SK-N-SH (cell line): ENCODE data around the gene TAF1D. TPM values are rescaled to one million over a fixed set of nuclear protein-coding genes. Genes with fewer than 3 reads are reported as not detected.

ENCODE experiments used
- CTCF ChIA-PET: fragments of 300-600, 350-600 bp; formaldehyde crosslinking; extraction: SDS; loops from one replicate; lab custom pipeline; 2021; lab: Yijun Ruan, JAX
- POLR2A ChIA-PET: fragments of 350-600 bp; sonication (Branson Sonifier 250); formaldehyde crosslinking; extraction: SDS; loops from one replicate; lab custom pipeline; 2020; ENCODE audit warnings: antibody characterized with exemption, inconsistent platforms; lab: Yijun Ruan, JAX
- DNase-seq: peaks from one replicate; pipeline ENCODE4 v3.0.0; 2012
- H2AFZ ChIP-seq: fragments of 200-600 bp; sonication (generic); 2 replicates; pipeline ENCODE4 v1.8.1; 2016; ENCODE audit warnings: antibody characterized with exemption, mild to moderate bottlenecking, low read depth
- H3F3A ChIP-seq: fragments of 200-600 bp; sonication (generic); replicated peaks from 2 replicates; pipeline ENCODE3; 2016; ENCODE audit warnings: antibody characterized with exemption, mild to moderate bottlenecking; ENCODE audit not compliant: insufficient read depth
- H3K27ac ChIP-seq, 2 experiments: fragments of 200-500 bp in 1 of 2; fragments of 200-600 bp in 1 of 2; sonication (Bioruptor generic) in 1 of 2; sonication (generic), shearing (Covaris generic) in 1 of 2; 2 replicates each; pipeline versions ENCODE4 v1.5.1 to v1.6.1; 2014 to 2016; ENCODE audit warnings: low read depth in 2 of 2, inconsistent platforms in 1 of 2, low read length in 1 of 2, mild to moderate bottlenecking in 1 of 2, mixed read lengths in 1 of 2
- H3K27me3 ChIP-seq: fragments of 200-600 bp; sonication (generic), shearing (Covaris generic); 2 replicates; pipeline ENCODE4 v1.6.1; 2016; ENCODE audit warnings: mixed run types; ENCODE audit not compliant: insufficient read depth
- H3K36me3 ChIP-seq, 2 experiments: fragments of 200-500 bp in 1 of 2; fragments of 200-600 bp in 1 of 2; sonication (Bioruptor generic) in 1 of 2; sonication (generic) in 1 of 2; replicated peaks in 1 of 2; 2 replicates each; pipeline versions ENCODE3 to v1.5.1; 2014 to 2016; ENCODE audit warnings: low read length in 1 of 2, mild to moderate bottlenecking in 1 of 2; ENCODE audit not compliant: insufficient read depth in 2 of 2, control insufficient read depth in 1 of 2
- H3K4me1 ChIP-seq, 2 experiments: fragments of 200-500 bp in 1 of 2; fragments of 200-600 bp in 1 of 2; sonication (Bioruptor generic) in 1 of 2; sonication (generic), shearing (Covaris generic) in 1 of 2; 2 replicates each; pipeline versions ENCODE4 v1.5.1 to v1.6.1; 2014 to 2016; ENCODE audit warnings: low read depth in 1 of 2, low read length in 1 of 2, mixed run types in 1 of 2; ENCODE audit not compliant: insufficient read depth in 2 of 2, control insufficient read depth in 1 of 2
- H3K4me2 ChIP-seq: fragments of 200-600 bp; sonication (generic), shearing (Covaris generic); 2 replicates; pipeline ENCODE4 v1.6.1; 2017; ENCODE audit warnings: mixed run types
- H3K4me3 ChIP-seq, 2 experiments: fragments of 200-500 bp in 1 of 2; fragments of 200-600 bp in 1 of 2; sonication (Bioruptor generic) in 1 of 2; sonication (generic), shearing (Covaris generic) in 1 of 2; 2 replicates each; pipeline versions ENCODE4 v1.5.1 to v1.8.1; 2014 to 2016; ENCODE audit warnings: low read depth in 2 of 2, inconsistent platforms in 1 of 2, low read length in 1 of 2, mild to moderate bottlenecking in 1 of 2, mixed read lengths in 1 of 2, moderate library complexity in 1 of 2
- H3K79me2 ChIP-seq: fragments of 200-600 bp; sonication (generic); 2 replicates; pipeline ENCODE4 v1.8.1; 2017; ENCODE audit warnings: mild to moderate bottlenecking; ENCODE audit not compliant: insufficient read depth
- H3K9ac ChIP-seq: fragments of 200-600 bp; sonication (generic); 2 replicates; pipeline ENCODE4 v1.6.1; 2017; ENCODE audit warnings: mixed run types
- H3K9me2 ChIP-seq: fragments of 200-600 bp; sonication (generic); 2 replicates; pipeline ENCODE4 v1.6.1; 2017; ENCODE audit warnings: mixed run types
- H3K9me3 ChIP-seq: fragments of 200-600 bp; sonication (generic); 2 replicates; pipeline ENCODE4 v1.6.1; 2017; ENCODE audit warnings: mixed run types, mild to moderate bottlenecking, moderate library complexity
- H4K20me1 ChIP-seq: fragments of 200-600 bp; sonication (generic); 2 replicates; pipeline ENCODE4 v1.6.1; 2017; ENCODE audit warnings: mild to moderate bottlenecking, mixed run types; ENCODE audit not compliant: insufficient read depth
- ELF1 ChIP-seq: IDR thresholded peaks from 2 replicates; pipeline ENCODE4 v1.4.0; 2012
- FOSL2 ChIP-seq: IDR thresholded peaks from 2 replicates; pipeline ENCODE4 v1.4.0; 2012; ENCODE audit warnings: low read depth, mild to moderate bottlenecking, moderate library complexity, borderline replicate concordance
- POLR2AphosphoS5 ChIP-seq: IDR thresholded peaks from 2 replicates; pipeline ENCODE4 v1.6.1; 2012; ENCODE audit warnings: low read depth, low read length
- RCOR1 ChIP-seq: fragments of 150-350 bp; IDR thresholded peaks from 2 replicates; pipeline ENCODE4 v1.6.1; 2017; ENCODE audit warnings: antibody characterized with exemption, low read length
- SIN3A ChIP-seq: IDR thresholded peaks from 2 replicates; pipeline ENCODE4 v1.6.1; 2012; ENCODE audit warnings: low read depth, mild to moderate bottlenecking, low read length, moderate library complexity, borderline replicate concordance
- WGBS: methylation state at CpG from one replicate; pipeline ENCODE4 v1.1.6; 2017; ENCODE audit warnings: low lambda C conversion rate; 5-methylcytosine and 5-hydroxymethylcytosine counted together
- polyA plus RNA-seq, 3 experiments: library from polyadenylated mRNA; depleted of rRNA; stranded (reverse); fragments of >200 nt; gene quantifications; 2 replicates each; pipeline ENCODE4 v1.2.3, GENCODE V29; 2012
- TF ChIP-seq, protein P1 (sequence below): IDR thresholded peaks from 2 replicates; pipeline ENCODE4 v1.4.0; 2012; ENCODE audit warnings: low read depth, borderline replicate concordance
- TF ChIP-seq, protein P2 (sequence below): IDR thresholded peaks from 2 replicates; pipeline ENCODE4 v1.6.1; 2012; ENCODE audit warnings: mild to moderate bottlenecking, low read depth, low read length, moderate library complexity

TAF1D gene
- polyA plus RNA-seq, 1 of the 3 experiments (the other 2 are of a cell fraction), result 56.7 TPM

GRCh38 chr11:93757924-93758865 lies 16.9 kb upstream of the TAF1D start:
- Histone ChIP-seq H3F3A (peaks cover 4% of the 10 kb centered on the region), H3K36me3 (peaks cover 29 to 38% of the 10 kb centered on the region in 2 experiments), H3K27me3 (no peaks in the 10 kb centered on the region), H3K27ac (no peak overlapping the region), H3K9ac (no peak overlapping the region), H3K4me2 (no peak overlapping the region), H3K79me2 (no peaks in the 10 kb centered on the region), H3K9me3 (no peaks in the 10 kb centered on the region), H3K4me3 (no peak overlapping the region), H4K20me1 (no peaks in the 10 kb centered on the region), H3K4me1 (no peaks in the 10 kb centered on the region), H3K9me2 (no peaks in the 10 kb centered on the region), H2AFZ (no peak overlapping the region)
- ChIA-PET POLR2A (interaction anchor here (1.1 kb wide), 1 partner anchor 16 kb away, joined by 3 read pairs; no protein-coding TSS in a partner anchor), CTCF (no interaction called here)
- DNase-seq, result no peak
- TF ChIP-seq FOSL2 (no peak), SIN3A (no peak), POLR2AphosphoS5 (no peak)
- TF ChIP-seq, protein P1, sequence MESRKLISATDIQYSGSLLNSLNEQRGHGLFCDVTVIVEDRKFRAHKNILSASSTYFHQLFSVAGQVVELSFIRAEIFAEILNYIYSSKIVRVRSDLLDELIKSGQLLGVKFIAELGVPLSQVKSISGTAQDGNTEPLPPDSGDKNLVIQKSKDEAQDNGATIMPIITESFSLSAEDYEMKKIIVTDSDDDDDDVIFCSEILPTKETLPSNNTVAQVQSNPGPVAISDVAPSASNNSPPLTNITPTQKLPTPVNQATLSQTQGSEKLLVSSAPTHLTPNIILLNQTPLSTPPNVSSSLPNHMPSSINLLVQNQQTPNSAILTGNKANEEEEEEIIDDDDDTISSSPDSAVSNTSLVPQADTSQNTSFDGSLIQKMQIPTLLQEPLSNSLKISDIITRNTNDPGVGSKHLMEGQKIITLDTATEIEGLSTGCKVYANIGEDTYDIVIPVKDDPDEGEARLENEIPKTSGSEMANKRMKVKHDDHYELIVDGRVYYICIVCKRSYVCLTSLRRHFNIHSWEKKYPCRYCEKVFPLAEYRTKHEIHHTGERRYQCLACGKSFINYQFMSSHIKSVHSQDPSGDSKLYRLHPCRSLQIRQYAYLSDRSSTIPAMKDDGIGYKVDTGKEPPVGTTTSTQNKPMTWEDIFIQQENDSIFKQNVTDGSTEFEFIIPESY, result no peak
- WGBS, result 95% methylated on average over 24 of the region's 38 CpGs

- Histone ChIP-seq H3K9me3 (no peaks in the 10 kb centered on the region), H3K4me3 (no peak overlapping the region), H3K9me2 (no peaks in the 10 kb centered on the region), H4K20me1 (no peaks in the 10 kb centered on the region), H3K27me3 (no peaks in the 10 kb centered on the region), H3K9ac (no peak overlapping the region), H3K36me3 (peaks cover 30 to 38% of the 10 kb centered on the region in 2 experiments), H2AFZ (no peak overlapping the region), H3F3A (peaks cover 4% of the 10 kb centered on the region), H3K4me2 (no peak overlapping the region), H3K79me2 (no peaks in the 10 kb centered on the region), H3K4me1 (no peaks in the 10 kb centered on the region), H3K27ac (no peak overlapping the region)
- ChIA-PET CTCF (no interaction called here), POLR2A (no interaction called here)
- DNase-seq, result no peak
- TF ChIP-seq, protein P2, sequence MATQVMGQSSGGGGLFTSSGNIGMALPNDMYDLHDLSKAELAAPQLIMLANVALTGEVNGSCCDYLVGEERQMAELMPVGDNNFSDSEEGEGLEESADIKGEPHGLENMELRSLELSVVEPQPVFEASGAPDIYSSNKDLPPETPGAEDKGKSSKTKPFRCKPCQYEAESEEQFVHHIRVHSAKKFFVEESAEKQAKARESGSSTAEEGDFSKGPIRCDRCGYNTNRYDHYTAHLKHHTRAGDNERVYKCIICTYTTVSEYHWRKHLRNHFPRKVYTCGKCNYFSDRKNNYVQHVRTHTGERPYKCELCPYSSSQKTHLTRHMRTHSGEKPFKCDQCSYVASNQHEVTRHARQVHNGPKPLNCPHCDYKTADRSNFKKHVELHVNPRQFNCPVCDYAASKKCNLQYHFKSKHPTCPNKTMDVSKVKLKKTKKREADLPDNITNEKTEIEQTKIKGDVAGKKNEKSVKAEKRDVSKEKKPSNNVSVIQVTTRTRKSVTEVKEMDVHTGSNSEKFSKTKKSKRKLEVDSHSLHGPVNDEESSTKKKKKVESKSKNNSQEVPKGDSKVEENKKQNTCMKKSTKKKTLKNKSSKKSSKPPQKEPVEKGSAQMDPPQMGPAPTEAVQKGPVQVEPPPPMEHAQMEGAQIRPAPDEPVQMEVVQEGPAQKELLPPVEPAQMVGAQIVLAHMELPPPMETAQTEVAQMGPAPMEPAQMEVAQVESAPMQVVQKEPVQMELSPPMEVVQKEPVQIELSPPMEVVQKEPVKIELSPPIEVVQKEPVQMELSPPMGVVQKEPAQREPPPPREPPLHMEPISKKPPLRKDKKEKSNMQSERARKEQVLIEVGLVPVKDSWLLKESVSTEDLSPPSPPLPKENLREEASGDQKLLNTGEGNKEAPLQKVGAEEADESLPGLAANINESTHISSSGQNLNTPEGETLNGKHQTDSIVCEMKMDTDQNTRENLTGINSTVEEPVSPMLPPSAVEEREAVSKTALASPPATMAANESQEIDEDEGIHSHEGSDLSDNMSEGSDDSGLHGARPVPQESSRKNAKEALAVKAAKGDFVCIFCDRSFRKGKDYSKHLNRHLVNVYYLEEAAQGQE, result no peak
- TF ChIP-seq RCOR1, result no peak
- no peak for TF ChIP-seq ELF1
- no peak for TF ChIP-seq FOSL2
- 83% methylated on average over 3 of the region's 3 CpGs for WGBS
These were observed 16.0 kb upstream of the TAF1D start for GRCh38 chr11:93757301-93757700.
